Stimulated activated CD8-positive, alpha-beta memory T cell treated with anti-CD3 and anti-CD28 coated beads, Interleukin-15, amount 100 ng/mL, for 4 hours (primary cell): ENCODE results near the gene TFB1M.
"Not testable (repeated sequence)": the region's sequence is repeated elsewhere in the genome, so short reads cannot be mapped to it uniquely, and the experiment has no call there.

ENCODE experiments used
- DNase-seq, 2 donors: peaks; one replicate each; pipeline ENCODE4 v3.0.0-alpha.2; 2020; ENCODE audit warnings: low read depth in 2 of 2

Gene TFB1M

DNA sequence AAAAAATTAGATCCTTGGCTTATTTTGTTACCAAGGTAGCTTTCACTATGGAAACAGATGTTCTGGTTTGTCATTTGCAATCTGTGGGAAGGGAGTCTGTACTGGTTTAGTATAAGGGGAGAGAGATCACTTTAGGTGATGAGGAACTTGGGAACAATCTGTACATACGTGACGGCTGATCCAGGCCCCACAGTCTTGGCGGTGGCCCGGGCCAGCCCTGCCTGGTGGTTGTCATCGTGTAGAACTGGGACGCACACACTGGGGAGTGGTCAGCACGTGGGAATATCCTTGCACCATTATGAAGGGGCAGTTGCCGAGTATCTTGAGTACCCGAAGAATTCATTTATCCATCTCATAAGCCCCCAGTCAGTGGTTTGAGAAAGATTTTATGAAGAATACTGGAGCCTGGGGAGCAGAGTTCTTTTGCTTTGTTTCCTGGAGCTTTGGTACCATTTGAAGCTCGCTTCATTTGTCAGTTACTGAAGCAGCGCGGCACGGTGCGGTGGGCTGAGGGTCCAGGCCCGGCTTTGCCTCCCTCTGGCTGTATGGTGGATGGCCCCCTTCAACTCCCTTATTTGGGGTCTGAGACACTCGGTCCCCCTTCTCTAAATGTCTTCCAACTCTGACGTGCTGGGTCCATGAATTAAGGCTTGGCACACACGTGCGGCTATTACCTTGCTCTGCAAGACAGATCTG, 73.2 kb downstream of the TFB1M start:
- no peak for DNase-seq

DNA sequence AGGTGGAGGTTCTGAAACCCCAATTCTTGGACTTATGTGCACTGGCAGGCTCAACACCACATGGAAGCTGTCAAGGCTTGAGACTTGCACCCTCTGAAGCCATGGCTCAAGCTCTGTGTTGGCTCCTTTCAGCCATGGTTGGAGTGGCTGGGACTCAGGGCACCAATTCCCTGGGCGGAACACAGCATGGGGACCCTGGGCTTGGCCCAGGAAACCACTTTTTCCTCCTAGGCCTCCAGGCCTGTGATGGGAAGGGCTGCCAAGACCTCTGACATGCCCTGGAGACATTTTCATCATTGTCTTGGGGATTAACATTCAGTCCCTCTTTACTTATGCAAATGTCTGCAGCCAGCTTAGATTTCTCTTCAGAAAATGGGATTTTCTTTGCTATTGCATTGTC, 76.7 kb downstream of the TFB1M start:
- DNase-seq: no peak

DNA sequence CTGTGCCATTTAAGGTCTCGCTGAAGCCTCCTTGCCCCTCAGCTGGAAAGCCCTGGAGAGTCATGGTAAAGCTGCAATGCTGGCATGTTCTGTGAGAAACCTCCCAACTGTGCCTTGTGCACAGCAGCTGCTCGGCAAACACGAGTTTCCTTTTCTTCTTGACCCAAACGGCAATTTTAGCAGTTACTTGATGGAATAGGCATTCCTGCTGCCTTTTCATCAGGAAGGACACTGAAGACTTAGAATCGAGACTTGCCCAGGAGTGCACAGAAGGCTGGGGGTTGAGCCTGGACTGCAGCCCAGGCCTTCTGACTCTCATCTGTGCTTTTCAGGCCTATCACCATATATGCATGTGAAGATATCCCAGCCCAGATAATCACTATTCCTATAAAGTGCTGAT, 79.2 kb downstream of the TFB1M start:
- no peak for DNase-seq

DNA sequence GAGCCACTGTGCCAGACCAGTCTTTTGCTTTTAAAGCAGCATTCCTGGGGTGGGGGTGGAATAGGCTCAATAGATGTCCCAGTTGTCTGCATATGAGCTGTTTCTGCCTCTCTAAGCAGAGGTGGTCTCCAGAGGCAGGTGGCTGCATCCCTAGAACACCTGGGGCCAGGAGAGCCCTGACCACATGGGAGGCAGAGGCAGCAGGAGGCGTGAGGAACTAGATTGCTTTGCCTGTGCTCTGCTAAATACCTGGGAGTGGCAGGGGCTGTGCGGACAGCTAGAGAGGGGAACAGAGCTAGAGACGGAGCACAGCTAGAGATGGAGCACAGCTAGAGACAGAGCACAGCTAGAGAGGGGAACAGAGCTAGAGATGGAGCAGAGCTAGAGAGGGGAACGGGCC, 79.6 kb downstream of the TFB1M start:
- DNase-seq: no peak

DNA sequence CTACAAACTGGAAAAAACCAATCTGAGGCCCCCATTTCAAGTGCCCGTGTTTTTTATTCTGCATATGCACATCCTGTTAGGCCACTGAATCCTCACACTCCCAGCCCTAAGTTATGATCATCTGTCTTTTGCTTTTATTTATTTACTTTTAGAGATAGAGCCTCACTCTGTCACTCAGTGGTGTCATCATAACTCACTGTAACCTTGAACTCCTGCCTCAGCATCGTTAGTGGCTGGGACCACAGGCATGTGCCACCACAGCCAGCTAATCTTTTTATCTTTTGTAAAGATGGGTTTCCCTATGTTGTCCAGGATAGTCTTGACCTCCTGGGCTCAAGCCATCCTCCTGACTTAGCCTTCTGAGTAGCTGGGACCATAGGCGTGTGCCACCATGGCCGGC, 80.1 kb downstream of the TFB1M start:
- DNase-seq: no peak

DNA sequence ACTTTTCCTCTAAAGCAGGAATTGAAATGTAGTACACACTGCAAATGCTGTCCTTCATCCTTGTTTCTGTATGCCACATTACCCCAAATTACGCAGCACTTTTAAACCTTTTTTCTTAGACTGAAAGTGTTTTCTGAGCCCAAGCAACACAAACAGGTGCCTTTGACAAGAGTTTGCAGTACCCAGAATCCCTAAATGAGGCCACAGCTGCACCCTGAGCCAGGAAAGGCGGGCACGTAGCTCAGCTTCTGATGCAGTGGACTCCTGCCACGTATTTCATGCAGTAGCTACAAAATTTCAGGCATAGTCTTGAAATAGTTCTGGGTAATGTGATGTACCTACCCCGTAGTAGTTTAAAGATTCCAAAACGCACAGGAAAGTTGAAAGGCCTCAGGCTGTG, 81.4 kb downstream of the TFB1M start:
- no peak for DNase-seq

DNA sequence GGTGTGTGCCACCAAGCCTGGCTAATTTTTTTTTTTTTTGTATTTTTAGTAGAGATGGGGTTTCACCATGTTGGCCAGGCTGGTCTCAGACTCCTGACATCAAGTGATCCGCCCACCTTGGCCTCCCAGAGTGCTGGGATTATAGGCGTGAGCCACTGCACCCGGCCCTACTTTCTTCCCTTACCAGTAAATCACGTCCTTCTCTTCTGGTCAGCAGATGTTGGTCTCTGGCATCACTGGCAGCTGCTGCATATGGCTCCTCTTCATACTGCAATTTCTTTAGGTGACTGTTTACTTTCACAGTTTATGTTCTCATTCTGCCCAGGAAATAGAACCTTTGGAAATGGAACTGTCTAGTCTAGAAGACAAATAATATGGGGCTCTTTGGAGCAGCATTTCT, 83.3 kb downstream of the TFB1M start:
- DNase-seq: not testable (repeated sequence)

DNA sequence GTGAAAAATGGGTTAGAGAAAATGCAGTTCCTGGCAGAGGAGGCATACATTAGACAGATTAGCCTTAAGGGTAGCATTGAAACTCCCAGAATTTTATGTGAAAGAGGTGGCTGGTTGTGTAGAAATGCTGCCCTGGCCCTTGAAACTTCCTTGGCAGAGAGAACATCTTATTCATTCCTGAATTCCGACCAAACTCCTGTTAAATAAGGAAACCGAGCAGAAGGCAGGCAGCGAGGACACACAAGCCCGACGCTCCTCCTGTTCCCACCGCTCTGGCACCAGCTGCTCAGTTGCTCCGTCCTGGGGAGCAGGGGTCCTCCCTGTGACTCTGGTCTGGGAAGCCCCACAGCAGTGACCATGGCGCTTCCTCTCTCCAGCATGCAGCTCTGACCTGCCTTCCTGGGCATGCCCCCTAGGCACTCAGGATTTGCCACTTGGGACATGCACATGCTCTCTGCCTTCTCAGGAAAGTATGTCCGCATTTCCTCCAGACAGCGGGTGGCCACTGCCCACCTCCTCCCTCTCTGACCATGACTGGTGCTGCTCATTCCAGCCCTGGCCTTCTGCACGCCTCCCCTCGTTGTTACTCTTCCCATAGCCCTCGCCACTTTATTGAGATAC, 85.6 kb downstream of the TFB1M start:
- no peak for DNase-seq

DNA sequence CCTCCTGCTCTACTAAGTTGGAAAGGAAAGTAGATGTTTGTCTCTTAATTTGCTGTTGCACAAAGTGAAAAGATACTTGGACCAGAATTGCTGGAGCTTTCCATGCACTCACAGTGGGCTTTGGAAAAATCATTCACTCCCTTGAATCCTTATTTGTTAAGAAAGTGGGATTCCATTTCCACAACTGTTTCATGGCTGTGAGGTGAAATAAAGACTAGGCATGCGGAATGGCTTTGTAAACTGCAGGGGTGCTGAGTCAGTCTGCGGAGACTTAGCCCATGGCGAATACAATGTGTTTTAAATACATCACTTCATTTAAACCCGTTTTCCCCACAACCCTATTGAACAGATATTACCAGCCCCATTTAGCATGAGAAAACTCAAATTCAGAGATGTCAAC, 87.2 kb downstream of the TFB1M start:
- DNase-seq: no peak

DNA sequence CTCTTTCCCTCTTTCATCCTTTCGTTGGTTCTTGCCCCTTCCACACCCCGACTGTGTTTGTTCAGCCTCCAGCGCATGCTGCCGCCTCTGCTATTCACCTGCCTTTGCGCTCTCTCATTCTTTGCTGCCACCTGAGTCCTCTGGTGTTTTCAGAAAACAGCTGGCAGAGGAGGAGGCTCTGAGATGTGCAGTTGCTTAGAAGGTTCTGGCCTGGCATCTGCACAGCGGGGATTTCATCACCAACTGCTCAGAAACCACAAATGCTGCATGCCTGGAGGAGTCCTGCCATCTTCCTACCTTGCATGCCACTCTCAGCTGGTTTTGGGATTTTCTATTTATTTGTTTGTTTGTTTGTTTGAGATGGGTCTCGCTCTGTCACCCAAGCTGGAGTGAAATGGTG, 89.7 kb downstream of the TFB1M start:
- no peak for DNase-seq

DNA sequence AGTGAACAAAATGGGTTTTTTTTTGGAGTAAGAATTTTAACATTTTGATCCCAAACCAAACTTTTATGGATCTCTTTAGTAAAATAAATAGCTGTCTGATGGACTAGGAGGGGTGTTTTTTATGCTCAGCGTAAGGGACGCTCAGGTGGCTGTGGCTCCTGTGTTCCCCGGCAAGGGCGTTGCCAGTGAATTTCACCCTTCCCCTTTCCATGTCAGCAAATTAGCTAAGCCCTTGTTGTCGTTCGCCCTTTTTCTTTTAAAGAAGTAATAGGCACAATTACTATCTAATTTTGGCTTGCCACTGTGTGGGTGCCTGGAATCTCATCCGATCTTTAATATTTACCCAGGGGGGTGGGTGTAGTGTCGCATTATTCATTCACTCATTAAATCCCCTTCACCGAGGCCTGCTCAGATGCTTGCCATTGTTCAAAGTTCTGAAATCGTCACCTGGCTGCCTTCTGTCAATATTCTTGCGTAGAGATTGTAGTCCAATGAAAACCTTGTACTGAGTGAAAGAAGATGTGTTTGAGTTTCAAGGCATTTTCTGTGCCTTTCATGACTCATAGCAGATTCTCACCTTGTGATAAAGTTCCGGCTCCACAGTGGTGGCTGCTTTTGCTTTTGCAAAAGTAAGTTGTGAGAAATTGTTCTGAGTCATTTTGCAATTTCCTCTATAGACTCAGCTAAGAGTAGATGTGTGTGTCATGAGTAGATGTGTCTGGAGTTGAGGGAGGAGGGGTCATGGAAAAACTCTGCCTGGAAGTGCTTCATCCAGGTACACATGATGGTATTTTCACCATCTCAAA, 90.4 kb downstream of the TFB1M start:
- peak in 1 of 2 donors; percentile 11 for DNase-seq

DNA sequence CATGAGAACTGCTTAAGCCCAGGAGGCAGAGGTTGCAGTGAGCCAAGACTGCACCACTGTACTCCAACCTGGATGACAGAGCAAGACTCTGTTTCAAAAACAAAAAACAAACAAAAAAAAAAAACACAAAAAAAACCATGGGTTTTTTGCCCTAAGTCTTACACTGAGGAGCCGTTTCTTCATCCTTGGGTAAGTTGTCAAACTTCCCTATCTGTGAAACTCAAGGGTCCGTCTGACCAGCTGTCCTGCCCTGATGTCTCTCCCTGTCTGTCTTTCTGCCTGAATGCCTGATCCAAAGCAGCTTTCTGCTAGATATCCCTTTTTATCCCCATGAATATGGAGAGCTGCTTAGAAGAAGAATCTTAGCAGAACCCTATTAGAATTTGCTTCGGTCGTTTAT, 91.8 kb downstream of the TFB1M start:
- no peak for DNase-seq

DNA sequence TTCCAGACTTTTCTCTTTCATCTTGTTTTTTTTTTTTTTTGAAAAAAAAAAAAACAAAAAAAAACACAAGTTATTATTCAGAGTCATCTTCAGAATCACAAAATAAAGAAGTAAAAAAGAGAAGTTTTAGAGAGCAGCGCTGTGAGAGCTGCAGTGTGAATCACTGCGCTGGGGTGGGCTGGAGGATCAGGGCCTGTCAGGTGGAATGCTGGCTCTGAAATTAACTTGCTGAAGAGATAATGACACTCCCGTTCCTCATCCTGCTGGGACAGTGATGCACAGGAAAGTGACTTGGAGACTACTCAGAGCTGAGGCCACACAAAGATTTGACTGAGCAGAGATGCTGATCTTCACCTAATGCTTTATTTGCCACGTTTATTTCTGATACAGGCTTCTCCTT, 93.2 kb downstream of the TFB1M start:
- no peak for DNase-seq

DNA sequence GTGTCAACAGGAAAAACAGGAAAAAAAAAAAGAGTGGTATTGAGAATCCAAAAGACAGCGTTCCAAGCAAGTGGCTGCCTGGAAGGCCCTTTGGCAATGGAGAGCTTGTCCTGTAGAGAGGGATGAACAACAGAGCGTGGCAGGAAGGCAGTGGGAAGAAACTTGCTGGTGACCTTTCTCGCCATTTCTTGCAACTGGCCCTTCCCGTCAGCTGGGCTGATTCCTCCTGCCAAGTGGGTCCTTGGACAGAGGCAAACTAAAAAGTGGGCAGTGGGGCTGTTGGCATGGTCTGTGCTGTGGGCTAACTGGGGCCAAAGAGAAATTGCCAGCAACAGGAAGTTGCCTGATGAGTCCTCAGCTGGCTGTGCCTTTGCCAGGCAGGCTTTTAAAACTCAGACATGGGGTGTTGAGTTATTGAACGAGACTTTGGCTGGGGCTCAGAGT, 94.4 kb downstream of the TFB1M start:
- DNase-seq: no peak

DNA sequence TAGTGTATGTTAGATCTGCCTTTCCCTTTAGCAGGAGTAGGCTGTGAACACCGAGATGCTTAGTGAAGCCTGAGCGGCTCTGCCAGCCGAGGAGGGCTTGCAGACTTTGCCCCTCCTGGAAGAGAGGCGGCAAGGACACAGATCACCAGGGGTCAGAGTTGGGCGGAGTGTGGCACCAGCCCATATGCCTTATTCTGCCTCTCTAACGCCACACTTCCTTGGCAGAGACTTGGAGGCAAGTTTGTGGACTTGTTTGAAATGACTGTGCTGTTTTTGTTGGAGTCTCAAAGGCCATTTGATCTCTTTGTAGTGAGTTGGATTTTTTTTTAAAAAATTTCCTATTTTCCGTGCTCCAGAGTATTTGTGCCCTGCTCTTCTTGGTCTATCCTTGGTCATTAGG, 95.0 kb downstream of the TFB1M start:
- no peak for DNase-seq

DNA sequence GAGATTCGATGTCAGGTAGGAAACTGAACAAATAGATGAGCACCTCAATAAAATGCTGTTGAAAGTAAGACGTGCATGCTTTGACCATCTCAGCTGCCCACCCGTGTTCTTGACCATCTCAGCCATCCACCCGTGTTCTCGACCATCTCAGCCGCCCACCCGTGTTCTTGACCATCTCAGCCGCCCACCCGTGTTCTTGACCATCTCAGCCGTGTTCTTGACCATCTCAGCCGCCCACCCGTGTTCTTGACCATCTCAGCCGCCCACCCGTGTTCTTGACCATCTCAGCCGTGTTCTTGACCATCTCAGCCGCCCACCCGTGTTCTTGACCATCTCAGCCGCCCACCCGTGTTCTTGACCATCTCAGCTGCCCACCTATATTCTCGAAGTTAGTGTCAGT, 95.6 kb downstream of the TFB1M start:
- DNase-seq: not testable (repeated sequence)

DNA sequence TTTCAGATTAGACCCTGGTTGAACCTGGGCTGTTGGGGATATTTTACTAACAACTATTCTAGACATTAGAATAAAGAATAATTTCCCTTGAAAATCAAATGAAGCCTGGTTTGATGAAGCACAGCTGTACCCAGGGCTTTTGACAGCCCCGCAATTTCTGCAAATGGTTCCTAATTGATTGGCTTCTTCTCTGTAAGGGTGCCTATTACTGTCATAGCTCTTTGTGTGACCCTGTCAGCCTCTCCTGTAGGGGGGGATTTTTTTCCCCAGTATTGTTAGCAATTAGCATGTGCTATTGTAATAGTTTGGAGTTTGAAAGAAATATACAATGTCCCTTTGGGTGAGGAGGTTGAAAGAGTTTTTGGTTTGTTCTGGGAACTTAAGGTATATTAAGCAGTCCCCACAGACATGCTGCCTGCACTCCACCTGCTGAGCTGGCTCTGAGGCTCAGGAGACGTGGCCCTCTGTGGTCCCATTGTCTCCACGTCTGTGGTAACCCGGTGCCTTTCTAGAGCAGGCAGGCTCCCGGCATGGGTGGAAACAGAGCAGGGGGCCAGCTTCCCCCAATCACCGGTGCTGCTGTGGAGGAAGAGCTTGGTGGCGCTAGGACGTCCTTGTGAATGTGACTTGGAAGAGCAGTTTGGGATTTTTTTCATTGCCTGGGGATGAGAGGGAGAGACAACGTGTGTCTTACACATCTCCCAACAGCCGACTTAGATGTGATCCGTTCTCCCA, 97.8 kb downstream of the TFB1M start:
- DNase-seq: no peak

DNA sequence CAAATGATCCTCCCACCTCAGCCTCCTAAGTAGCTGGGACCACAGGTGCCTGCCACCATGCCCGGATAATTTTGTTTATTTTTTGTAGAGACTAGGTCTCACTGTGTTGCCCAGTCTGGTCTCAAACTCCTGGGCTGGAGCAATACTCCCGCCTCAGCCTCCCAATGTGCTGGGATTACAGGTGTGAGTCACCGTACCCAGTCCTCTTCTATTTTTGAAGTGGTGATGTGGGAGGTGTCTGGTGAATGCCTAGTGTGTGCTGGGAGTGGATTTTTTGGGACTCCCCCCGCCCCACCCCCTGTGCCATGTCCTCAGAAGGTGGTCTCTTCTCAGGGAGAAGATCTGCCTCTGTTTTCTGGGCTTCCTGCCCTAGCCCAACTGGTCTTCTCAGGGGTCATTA, 98.4 kb downstream of the TFB1M start:
- no peak for DNase-seq

DNA sequence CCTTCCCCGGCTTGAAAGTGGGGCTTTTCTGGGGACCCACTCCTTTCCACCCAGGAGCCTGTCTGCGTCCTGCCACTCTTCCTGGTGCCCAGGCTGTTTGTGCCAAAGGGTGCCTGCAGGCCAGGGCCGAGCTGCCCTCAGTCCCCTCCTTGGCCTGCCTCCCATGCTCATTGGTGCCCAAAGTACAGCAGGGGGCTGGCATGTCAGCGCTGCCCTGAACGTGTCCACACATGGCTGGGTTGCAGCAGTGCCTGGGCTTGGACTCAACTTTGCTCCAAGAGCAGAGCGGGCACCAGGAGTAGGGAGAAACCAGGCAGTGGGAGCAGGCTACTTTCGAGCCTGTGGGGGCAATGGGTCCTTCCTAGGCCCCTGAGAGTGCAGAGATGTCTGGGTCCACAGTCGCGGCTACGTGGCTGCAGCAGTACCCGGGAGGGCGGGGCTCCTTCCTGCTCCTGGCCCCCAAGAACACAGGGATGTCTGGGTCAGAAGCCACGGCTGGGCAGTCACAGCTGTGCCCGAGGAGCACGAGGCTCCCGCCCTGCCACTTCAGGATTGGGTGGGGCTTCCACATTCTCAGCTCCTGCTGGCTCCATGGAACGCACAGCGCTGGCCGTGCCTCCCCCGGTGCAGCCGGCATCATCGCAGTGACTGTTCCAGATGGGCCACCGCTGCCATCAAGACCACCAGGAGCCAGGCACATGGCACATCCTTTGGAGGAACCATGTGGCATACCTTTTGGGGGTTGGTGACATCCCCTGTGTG, 100.5 kb downstream of the TFB1M start:
- no peak for DNase-seq

DNA sequence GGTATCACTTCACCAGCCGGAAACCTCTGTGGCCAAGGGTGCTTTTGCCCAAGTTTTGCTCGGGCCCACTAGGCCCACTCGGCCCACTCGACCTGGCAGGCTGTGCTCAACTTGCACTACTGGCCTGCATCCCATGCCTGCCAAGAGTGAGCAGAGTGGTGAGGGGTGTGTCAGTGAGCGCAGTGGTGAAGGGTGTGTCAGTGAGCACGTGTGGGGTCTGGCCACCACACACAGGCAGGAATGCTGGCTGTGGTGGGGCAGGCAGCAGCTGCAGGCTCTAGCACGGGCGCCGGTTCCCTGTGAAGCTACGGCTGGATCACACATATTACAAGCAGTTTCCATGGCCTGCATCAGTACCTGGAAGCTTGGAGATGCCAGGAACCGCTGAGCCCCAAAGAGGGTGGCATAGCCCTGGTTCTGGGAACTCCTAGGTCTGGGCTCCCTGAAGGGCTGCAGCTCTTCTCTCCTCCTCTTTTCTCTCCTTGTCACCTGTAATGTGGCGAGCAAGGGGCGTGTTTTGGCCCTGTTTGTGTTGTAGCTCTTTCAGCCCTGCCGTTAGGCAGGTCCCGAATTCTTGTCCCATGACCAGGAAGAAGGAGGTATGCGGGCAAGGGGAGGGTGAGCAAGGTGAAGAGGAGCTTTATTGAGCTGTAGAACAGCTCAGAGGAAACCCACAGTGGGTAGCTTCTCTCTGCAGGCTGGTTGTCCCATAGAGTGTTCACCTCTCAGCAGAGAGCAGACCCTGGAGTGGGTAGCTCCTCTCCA, 101.5 kb downstream of the TFB1M start:
- no peak for DNase-seq

DNA sequence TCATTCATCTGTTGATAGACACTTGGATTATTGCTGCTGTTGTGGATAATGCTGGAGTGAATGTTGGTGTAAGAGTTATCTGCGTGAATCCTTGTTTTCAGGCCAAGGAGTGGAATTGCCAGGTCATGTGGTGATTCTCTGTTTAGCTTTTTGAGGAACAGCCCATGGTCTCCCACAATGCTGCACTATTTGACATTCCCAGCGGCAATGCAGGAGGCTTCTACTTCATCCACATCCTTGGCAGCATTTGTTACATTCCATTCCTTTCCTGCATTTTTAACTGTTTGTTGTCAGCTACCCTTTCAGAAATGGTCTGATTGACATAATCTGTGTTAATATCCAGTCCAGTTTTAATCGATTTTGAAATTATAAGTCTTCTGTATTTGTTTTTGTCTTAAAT, 102.2 kb downstream of the TFB1M start:
- DNase-seq: no peak
